Measurements from ENCODE around the gene SGTA.

GRCh38 chr19:2793577-2793976 is 10.5 kb upstream of the SGTA start:
- TF ChIP-seq POLR2A (IDR thresholded peaks at IDR 0.05) (no peak), CTCF (IDR thresholded peaks at IDR 0.05) (no peak)
